B cell (primary cell): Measurements from ENCODE around the gene PTEN. TPM values are rescaled to one million over a fixed set of nuclear protein-coding genes. Genes with fewer than 3 reads are reported as not detected.

Source experiments
- ATAC-seq: fragments of 200-7000 bp; cut with Tn5 transposase; one replicate; pipeline ENCODE4 v1.10.0; 2021; ENCODE audit warnings: low read depth, mild to moderate bottlenecking, moderate number of reproducible peaks, moderate library complexity
- CTCF ChIA-PET: fragments of 350-600 bp; sonication (Branson Sonifier 250); formaldehyde crosslinking; loops from one replicate; lab custom pipeline; 2021; ENCODE audit warnings: antibody characterized with exemption, inconsistent platforms; lab: Charles Lee
- POLR2A ChIA-PET: fragments of 350-600 bp; sonication (Branson Sonifier 250); formaldehyde crosslinking; loops from one replicate; lab custom pipeline; 2021; ENCODE audit warnings: antibody characterized with exemption; lab: Charles Lee
- DNase-seq: peaks from one replicate; pipeline ENCODE4 v3.0.0; 2013
- H2AFZ ChIP-seq: 2 replicates; pipeline ENCODE4 v1.6.1; 2012; ENCODE audit warnings: mild to moderate bottlenecking, low read depth, low read length; ENCODE audit not compliant: insufficient read depth, poor library complexity, severe bottlenecking
- H3K27ac ChIP-seq, 2 donors: 1 replicate in 1 of 2; 2 replicates in 1 of 2; pipeline ENCODE4 v1.5.1; 2012 to 2013; ENCODE audit warnings: low read length in 2 of 2, mild to moderate bottlenecking in 2 of 2, moderate library complexity in 1 of 2
- H3K27me3 ChIP-seq, 4 experiments: fragments of 200-600 bp in 1 of 4; sonication (generic) in 1 of 4; replicated peaks in 1 of 4; 1 replicate in 2 of 4; 2 replicates in 2 of 4; pipeline versions ENCODE4 v1.6.1 to v1.7.0; 2013 to 2016; ENCODE audit warnings: low read length in 3 of 4, mild to moderate bottlenecking in 2 of 4, mixed read lengths in 1 of 4, moderate library complexity in 1 of 4; ENCODE audit not compliant: insufficient read depth in 4 of 4, control insufficient read depth in 3 of 4; ENCODE audit errors: control extremely low read depth in 1 of 4
- H3K36me3 ChIP-seq, 2 experiments: replicated peaks in 1 of 2; 1 replicate in 1 of 2; 2 replicates in 1 of 2; pipeline versions ENCODE4 v1.6.1 to v1.7.1; 2013; ENCODE audit warnings: low read length in 1 of 2; ENCODE audit not compliant: insufficient read depth in 2 of 2, control insufficient read depth in 1 of 2; ENCODE audit errors: control extremely low read depth in 1 of 2, extremely low read depth in 1 of 2
- H3K4me1 ChIP-seq, 2 donors: fragments of 200-600 bp in 1 of 2; sonication (generic) in 1 of 2; 1 replicate in 1 of 2; 2 replicates in 1 of 2; pipeline versions ENCODE4 v1.5.1 to v1.6.1; 2013 to 2017; ENCODE audit warnings: low read length in 2 of 2; ENCODE audit not compliant: control insufficient read depth in 2 of 2, insufficient read depth in 2 of 2
- H3K4me2 ChIP-seq: replicated peaks from 2 replicates; pipeline ENCODE3; 2012; ENCODE audit warnings: mild to moderate bottlenecking, low read depth, low read length; ENCODE audit not compliant: poor library complexity, severe bottlenecking
- H3K4me3 ChIP-seq, 5 experiments: fragments of 200-600 bp in 1 of 5; sonication (generic) in 1 of 5; 1 replicate in 3 of 5; 2 replicates in 2 of 5; pipeline versions ENCODE4 v1.5.1 to v1.7.0; 2011 to 2016; ENCODE audit warnings: low read length in 4 of 5, mild to moderate bottlenecking in 4 of 5, low read depth in 2 of 5, control low read depth in 1 of 5, moderate library complexity in 1 of 5; ENCODE audit not compliant: insufficient read depth in 1 of 5; ENCODE audit errors: control extremely low read depth in 1 of 5, extremely low read depth in 1 of 5
- H3K79me2 ChIP-seq: fragments of 200-600 bp; sonication (generic); one replicate; pipeline ENCODE4 v1.6.0; 2016; ENCODE audit warnings: low read length; ENCODE audit not compliant: control insufficient read depth, insufficient read depth
- H3K9ac ChIP-seq: fragments of 200-600 bp; sonication (generic); 2 replicates; pipeline ENCODE4 v1.6.1; 2017; ENCODE audit warnings: mild to moderate bottlenecking, low read length, moderate library complexity
- H3K9me3 ChIP-seq, 3 donors: one replicate each; pipeline versions ENCODE4 v1.6.1 to v1.7.1; 2013; ENCODE audit warnings: low read length in 2 of 3; ENCODE audit not compliant: control insufficient read depth in 2 of 3, insufficient read depth in 1 of 3; ENCODE audit errors: control extremely low read depth in 1 of 3
- H4K20me1 ChIP-seq: 2 replicates; pipeline ENCODE4 v1.6.0; 2012; ENCODE audit warnings: mild to moderate bottlenecking, low read length; ENCODE audit not compliant: insufficient read depth, control insufficient read depth, poor library complexity, severe bottlenecking
- H3K27ac Mint-ChIP-seq: one replicate; pipeline ENCODE4 v1.8.0; 2021; ENCODE audit warnings: mixed read lengths
- H3K27me3 Mint-ChIP-seq: one replicate; pipeline ENCODE4 v1.8.0; 2021; ENCODE audit warnings: mixed read lengths
- H3K4me1 Mint-ChIP-seq: one replicate; pipeline ENCODE4 v1.8.0; 2021; ENCODE audit warnings: mixed read lengths
- H3K4me3 Mint-ChIP-seq: one replicate; pipeline ENCODE4 v1.8.0; 2021; ENCODE audit warnings: mixed read lengths
- H3K9me3 Mint-ChIP-seq: one replicate; pipeline ENCODE4 v1.8.0; 2022; ENCODE audit warnings: mixed read lengths; ENCODE audit not compliant: insufficient read depth
- CTCF ChIP-seq: fragments of 200-600 bp; IDR thresholded peaks from one replicate; pipeline ENCODE4 v1.8.0; 2022; ENCODE audit warnings: antibody characterized with exemption, mild to moderate bottlenecking
- EZH2 ChIP-seq: IDR thresholded peaks from 2 replicates; pipeline ENCODE4 v1.6.1; 2012; ENCODE audit warnings: borderline replicate concordance, low read depth, mild to moderate bottlenecking, moderate library complexity, low read length; ENCODE audit not compliant: insufficient read depth, poor library complexity, severe bottlenecking
- WGBS: methylation state at CpG from one replicate; pipeline ENCODE4 v1.1.5; 2013; ENCODE audit warnings: missing lambda C conversion rate; ENCODE audit not compliant: insufficient coverage; 5-methylcytosine and 5-hydroxymethylcytosine counted together
- intact Hi-C: fragments of 100-400 bp; cut with micrococcal nuclease; formaldehyde crosslinking; loops from one replicate; pipeline ENCODE4 v1.10.0; 2022
- polyA plus RNA-seq: library from polyadenylated mRNA; depleted of rRNA; stranded (reverse); fragments of >200 nt; gene quantifications from 2 replicates; pipeline ENCODE4 v1.2.3, GENCODE V29; 2012
- total RNA-seq, 2 donors: library from RNA; stranded (reverse); fragments of 120-200 nt in 1 of 2; gene quantifications; 1 replicate in 1 of 2; 2 replicates in 1 of 2; pipeline versions ENCODE4 v1.2.3 to v1.2.4, GENCODE V29; 2013 to 2022

Gene PTEN
- total and polyA plus RNA-seq, 2 donors (not counting 1 experiment from before 2014, with no cell fraction given): 15.2 to 114 TPM

- no peaks in the 10 kb centered on the region for H3K9me3 ChIP-seq
- peaks cover 19% of the 10 kb centered on the region for H3K79me2 ChIP-seq
- no peak overlapping the region for H3K4me2 ChIP-seq
- H2AFZ ChIP-seq: no peak overlapping the region
- ChIA-PET CTCF (no interaction called here), POLR2A (no interaction called here)
- DNase-seq (no peak), ATAC-seq (no peak)
- no peaks in the 10 kb centered on the region for H3K27me3 ChIP-seq
- H3K36me3 ChIP-seq: peaks cover 13 to 31% of the 10 kb centered on the region in 2 experiments
- peaks cover 5% of the 10 kb centered on the region for H4K20me1 ChIP-seq
- Mint-ChIP-seq H3K4me3 (no peak overlapping the region), H3K27ac (peak overlapping the region; percentile 20), H3K9me3 (no peaks in the 10 kb centered on the region), H3K27me3 (no peaks in the 10 kb centered on the region), H3K4me1 (peaks cover 14% of the 10 kb centered on the region)
- H3K4me1 ChIP-seq: peaks cover 0 to 3% of the 10 kb centered on the region in 2 donors
- H3K27ac ChIP-seq: no peak overlapping the region
- no peak overlapping the region for H3K9ac ChIP-seq
- TF ChIP-seq CTCF (no peak), EZH2 (no peak)
- intact Hi-C loops: loop anchor here (10.0 kb wide), 1 partner anchor 159 kb away; no protein-coding TSS in a partner anchor
- no peak overlapping the region for H3K4me3 ChIP-seq
These were observed 92.6 kb downstream of the PTEN start for GRCh38 chr10:87956055-87956454.

DNA sequence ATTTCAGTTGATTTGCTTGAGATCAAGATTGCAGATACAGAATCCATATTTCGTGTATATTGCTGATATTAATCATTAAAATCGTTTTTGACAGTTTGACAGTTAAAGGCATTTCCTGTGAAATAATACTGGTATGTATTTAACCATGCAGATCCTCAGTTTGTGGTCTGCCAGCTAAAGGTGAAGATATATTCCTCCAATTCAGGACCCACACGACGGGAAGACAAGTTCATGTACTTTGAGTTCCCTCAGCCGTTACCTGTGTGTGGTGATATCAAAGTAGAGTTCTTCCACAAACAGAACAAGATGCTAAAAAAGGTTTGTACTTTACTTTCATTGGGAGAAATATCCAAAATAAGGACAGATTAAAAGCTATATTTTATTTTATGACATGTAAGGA is 94.3 kb downstream of the PTEN start:
- peaks cover 5% of the 10 kb centered on the region for H4K20me1 ChIP-seq
- peaks cover 0 to 3% of the 10 kb centered on the region in 2 donors for H3K4me1 ChIP-seq
- TF ChIP-seq EZH2 (no peak), CTCF (no peak)
- Mint-ChIP-seq H3K27ac (no peak overlapping the region), H3K27me3 (no peaks in the 10 kb centered on the region), H3K4me3 (no peak overlapping the region), H3K9me3 (no peaks in the 10 kb centered on the region), H3K4me1 (peaks cover 14% of the 10 kb centered on the region)
- WGBS: no CpG with 5 or more reads among the region's 5 CpGs
- ChIA-PET POLR2A (no interaction called here), CTCF (no interaction called here)
- H3K79me2 ChIP-seq: peaks cover 18% of the 10 kb centered on the region
- no peak overlapping the region for H3K4me3 ChIP-seq
- no peak overlapping the region for H3K4me2 ChIP-seq
- peaks cover 21 to 34% of the 10 kb centered on the region in 2 experiments for H3K36me3 ChIP-seq
- peaks cover 0 to 1% (median 0%) of the 10 kb centered on the region in 3 donors for H3K9me3 ChIP-seq
- DNase-seq (no peak), ATAC-seq (no peak)
- H3K9ac ChIP-seq: no peak overlapping the region
- peak overlapping the region in 1 of 2 donors; percentile 46 for H3K27ac ChIP-seq
- intact Hi-C loops: loop anchor here (10.0 kb wide), 1 partner anchor 157 kb away; no protein-coding TSS in a partner anchor
- H2AFZ ChIP-seq: no peak overlapping the region
- H3K27me3 ChIP-seq: no peaks in the 10 kb centered on the region
